Measurements from ENCODE around the gene TAF11L14. TPM values are rescaled to one million over a fixed set of nuclear protein-coding genes. Genes with fewer than 3 reads are reported as not detected.

Gene TAF11L14
- total RNA-seq, 1 experiment from 2014 or later = not detected

DNA sequence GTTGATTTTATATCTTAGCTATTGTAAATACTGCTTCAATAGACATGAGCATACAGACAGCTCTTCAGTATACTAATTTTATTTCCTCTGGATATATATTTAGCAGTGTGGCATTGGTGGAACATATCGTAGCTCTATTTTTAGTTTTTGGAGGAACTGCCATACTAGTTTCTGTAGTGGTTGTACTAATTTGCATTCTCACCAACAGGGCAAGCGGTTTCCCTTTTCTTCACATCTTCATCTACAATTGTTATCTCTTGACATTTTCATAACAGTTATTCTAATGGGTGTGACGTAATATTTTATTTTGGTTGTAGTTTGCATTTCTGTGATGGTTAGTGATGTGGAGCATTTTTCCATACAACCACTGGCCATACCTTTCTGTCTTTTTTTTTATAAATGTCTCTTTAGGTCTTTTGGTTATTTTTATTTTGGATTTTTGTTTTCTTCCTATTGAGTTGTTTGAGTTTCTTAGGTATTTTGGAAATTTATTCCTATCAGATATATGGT lies 32.5 kb downstream of the TAF11L14 start:
- DNase-seq (ENCODE audit: low read depth) = no peak
- in situ Hi-C loops (cut with HindIII; ENCODE audit: low pct_unique_long_range_greater_than_20kb, low sequenced_read_pairs) = no loop called here

DNA sequence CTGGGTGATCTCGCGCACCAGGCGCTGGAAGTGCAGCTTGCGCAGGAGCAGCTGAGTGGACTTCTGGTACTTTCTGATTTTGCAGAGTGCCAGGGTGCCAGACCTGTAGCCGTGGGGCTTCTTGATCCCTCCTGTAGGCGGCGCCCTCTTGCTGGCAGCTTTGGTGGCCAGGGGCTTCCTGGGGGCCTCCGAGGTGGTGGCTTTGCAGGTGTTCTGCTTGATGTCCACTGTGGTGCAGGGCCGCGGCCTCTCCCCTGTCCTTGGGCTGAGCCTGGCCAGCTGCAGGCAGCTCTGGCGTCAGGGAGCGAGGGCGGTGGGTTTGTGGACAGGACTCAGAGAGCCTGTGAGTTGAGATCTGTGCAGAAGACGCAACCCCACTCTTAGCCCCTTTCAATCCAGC lies 36.1 kb downstream of the TAF11L14 start:
- in situ Hi-C loops (cut with HindIII; ENCODE audit: low pct_unique_long_range_greater_than_20kb, low sequenced_read_pairs) = no loop called here
- no peak for DNase-seq (ENCODE audit: low read depth)

DNA sequence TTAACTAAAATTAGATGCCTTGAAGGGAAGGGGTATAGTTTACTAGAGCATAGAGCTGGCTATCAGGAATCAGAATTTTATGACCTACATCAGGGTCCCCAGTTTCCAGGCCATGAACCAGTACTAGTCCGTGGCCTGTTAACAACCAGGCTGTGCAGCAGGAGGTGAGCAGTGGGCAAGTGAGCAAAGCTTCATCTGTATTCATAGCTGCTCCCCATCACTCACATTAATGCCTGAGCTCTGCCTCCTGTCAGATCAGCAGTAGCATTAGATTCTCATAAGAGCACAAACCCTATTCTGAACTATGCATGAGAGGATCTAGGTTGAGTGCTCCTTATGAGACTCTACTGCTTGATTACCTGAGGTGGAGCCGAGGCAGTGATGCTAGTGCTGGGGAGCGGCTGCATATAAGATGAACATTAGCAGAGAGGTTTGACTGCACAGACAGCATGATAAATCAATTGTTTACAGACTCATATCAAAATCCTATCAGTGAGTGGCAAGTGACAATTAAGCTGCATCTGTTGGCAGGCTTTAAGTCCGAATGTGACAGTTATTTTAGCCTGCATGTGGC lies 44.6 kb downstream of the TAF11L14 start:
- in situ Hi-C loops (cut with HindIII; ENCODE audit: low pct_unique_long_range_greater_than_20kb, low sequenced_read_pairs) = no loop called here

DNA sequence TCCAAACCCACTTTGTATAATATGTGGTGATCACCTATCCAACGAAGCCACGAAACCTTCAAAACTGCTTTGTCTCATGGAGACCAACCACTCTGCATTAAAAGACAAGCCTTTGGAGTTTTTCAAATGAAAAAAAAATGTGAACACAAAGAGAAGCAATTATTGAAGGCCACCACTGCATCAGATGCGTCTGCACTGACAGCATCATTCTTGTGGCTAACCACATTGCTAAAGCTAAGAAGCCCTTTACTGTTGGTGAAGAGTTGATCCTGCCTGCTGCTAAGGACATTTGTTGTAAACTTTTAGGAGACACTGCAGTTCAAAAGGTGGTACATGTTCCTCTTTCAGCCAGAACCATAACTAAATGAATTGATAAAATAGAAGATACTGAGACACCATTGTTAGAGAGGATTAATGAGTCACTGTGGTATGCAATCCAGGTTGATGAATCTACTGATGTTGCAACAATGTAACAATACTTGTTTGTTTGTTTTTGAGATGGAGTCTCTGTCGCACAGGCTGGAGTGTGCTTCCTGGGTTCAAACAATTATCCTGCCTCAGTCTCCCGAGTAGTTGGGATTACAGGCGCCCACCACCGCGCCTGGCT lies 45.4 kb downstream of the TAF11L14 start:
- in situ Hi-C loops (cut with HindIII; ENCODE audit: low pct_unique_long_range_greater_than_20kb, low sequenced_read_pairs) = no loop called here
- no peak for DNase-seq (ENCODE audit: low read depth)

More for the DNA sequence above, 44.6 kb downstream of the TAF11L14 start:
- no peak for DNase-seq (ENCODE audit: low read depth)

DNA sequence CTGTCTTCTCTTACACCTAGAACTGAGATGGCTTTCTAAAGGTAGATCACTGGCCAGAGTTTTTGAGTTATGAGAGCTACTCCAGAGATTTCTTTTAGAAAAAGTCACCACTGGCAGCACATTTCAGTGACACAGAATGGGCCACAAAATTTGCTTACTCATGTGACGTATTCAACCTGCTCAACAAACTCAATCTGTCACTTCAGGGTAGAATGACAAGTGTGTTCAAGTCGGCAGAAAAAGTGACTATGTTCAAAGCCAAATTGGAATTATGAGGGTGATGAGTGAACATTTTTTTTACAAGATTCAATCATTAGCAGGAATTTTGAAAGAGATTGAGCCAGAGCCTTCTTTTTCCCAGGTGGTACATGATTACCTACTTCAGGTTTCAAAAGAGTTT lies 46.5 kb downstream of the TAF11L14 start:
- in situ Hi-C loops (cut with HindIII; ENCODE audit: low pct_unique_long_range_greater_than_20kb, low sequenced_read_pairs) = no loop called here
- no peak for DNase-seq (ENCODE audit: low read depth)

Other genes with a start within 250 kb of the TAF11L14 start
- not detected in 2 replicates for gene TAF11L2, start 136.2 kb upstream of the TAF11L14 start, total RNA-seq (2014; rRNA removed; shearing (Covaris generic); ENCODE audit: low replicate concordance)
- gene TAF11L3, start 116.1 kb upstream of the TAF11L14 start, total RNA-seq (2014; rRNA removed; shearing (Covaris generic); ENCODE audit: low replicate concordance) = not detected in 2 replicates
- gene TAF11L4, start 112.7 kb upstream of the TAF11L14 start, total RNA-seq (2014; rRNA removed; shearing (Covaris generic); ENCODE audit: low replicate concordance) = not detected in 2 replicates
- not detected in 2 replicates for gene TAF11L5, start 109.2 kb upstream of the TAF11L14 start, total RNA-seq (2014; rRNA removed; shearing (Covaris generic); ENCODE audit: low replicate concordance)
- gene TAF11L6, start 105.8 kb upstream of the TAF11L14 start, total RNA-seq (2014; rRNA removed; shearing (Covaris generic); ENCODE audit: low replicate concordance) = not detected in 2 replicates
- gene TAF11L7, start 48.7 kb upstream of the TAF11L14 start, total RNA-seq (2014; rRNA removed; shearing (Covaris generic); ENCODE audit: low replicate concordance) = not detected in 2 replicates
- not detected in 2 replicates for gene TAF11L8, start 43.5 kb upstream of the TAF11L14 start, total RNA-seq (2014; rRNA removed; shearing (Covaris generic); ENCODE audit: low replicate concordance)
- not detected in 2 replicates for gene TAF11L9, start 40.1 kb upstream of the TAF11L14 start, total RNA-seq (2014; rRNA removed; shearing (Covaris generic); ENCODE audit: low replicate concordance)
- not detected in 2 replicates for gene TAF11L10, start 36.6 kb upstream of the TAF11L14 start, total RNA-seq (2014; rRNA removed; shearing (Covaris generic); ENCODE audit: low replicate concordance)
- gene TAF11L11, start 30.3 kb upstream of the TAF11L14 start, total RNA-seq (2014; rRNA removed; shearing (Covaris generic); ENCODE audit: low replicate concordance) = not detected in 2 replicates
- gene TAF11L12, start 24.1 kb upstream of the TAF11L14 start, total RNA-seq (2014; rRNA removed; shearing (Covaris generic); ENCODE audit: low replicate concordance) = not detected in 2 replicates
- gene TAF11L13, start 2.4 kb upstream of the TAF11L14 start, total RNA-seq (2014; rRNA removed; shearing (Covaris generic); ENCODE audit: low replicate concordance) = not detected in 2 replicates

Measured in Caki2 (cell line).